Thyroid gland (tissue), 4 donors: ENCODE results near the gene CPNE8. TPM values are rescaled to one million over a fixed set of nuclear protein-coding genes. Genes with fewer than 3 reads are reported as not detected.
"Not testable (repeated sequence)": the region's sequence is repeated elsewhere in the genome, so short reads cannot be mapped to it uniquely, and the experiment has no call there.

Experiments
- DNase-seq, 2 donors: peaks; one replicate each; pipeline ENCODE4 v3.0.0-alpha.2; 2019
- H3K27ac ChIP-seq, 3 donors: fragments of 200-600 bp; sonication (generic); 1 replicate in 2 of 3; 2 replicates in 1 of 3; pipeline ENCODE4 v1.5.1; 2016 to 2019; ENCODE audit warnings: mild to moderate bottlenecking in 1 of 3, moderate library complexity in 1 of 3
- H3K27me3 ChIP-seq: fragments of 200-600 bp; sonication (generic); one replicate; pipeline ENCODE4 v1.5.1; 2019
- H3K36me3 ChIP-seq, 2 donors: fragments of 200-600 bp; sonication (generic); one replicate each; pipeline ENCODE4 v1.5.1; 2016 to 2019
- H3K4me1 ChIP-seq, 2 donors: fragments of 200-600 bp; sonication (generic); one replicate each; pipeline ENCODE4 v1.5.1; 2017 to 2019
- H3K4me3 ChIP-seq, 3 donors: fragments of 200-600 bp; sonication (generic); replicated peaks in 1 of 3; 1 replicate in 2 of 3; 2 replicates in 1 of 3; pipeline ENCODE4 v1.5.1; 2016; ENCODE audit warnings: mild to moderate bottlenecking in 1 of 3
- H3K9me3 ChIP-seq: fragments of 200-600 bp; sonication (generic); one replicate; pipeline ENCODE4 v1.5.1; 2017
- POLR2A ChIP-seq, 2 donors: fragments of 450-650 bp; IDR thresholded peaks; one replicate each; pipeline ENCODE4 v1.6.1; 2017; ENCODE audit warnings: antibody characterized with exemption in 2 of 2, mild to moderate bottlenecking in 2 of 2, moderate library complexity in 1 of 2
- WGBS, 2 donors: methylation state at CpG; one replicate each; pipeline ENCODE4 v1.1.5; 2017; 5-methylcytosine and 5-hydroxymethylcytosine counted together
- intact Hi-C: fragments of 100-400 bp; cut with DNase I; formaldehyde crosslinking; loops from one replicate; pipeline ENCODE4 v1.15.1; 2023
- total RNA-seq, 4 donors: library from RNA; depleted of rRNA; stranded (reverse); fragments of >200 nt; gene quantifications; one replicate each; pipeline ENCODE4 v1.2.3, GENCODE V29; 2016
- TF ChIP-seq, protein P1 (sequence below), 6 experiments: fragments of 200-600 bp in 3 of 6; fragments of 450-650 bp in 3 of 6; sonication (generic) in 3 of 6; IDR thresholded peaks; one replicate each; pipeline ENCODE4 v1.5.1; 2016 to 2019; ENCODE audit warnings: antibody characterized with exemption in 6 of 6, mild to moderate bottlenecking in 2 of 6, inconsistent platforms in 1 of 6, moderate library complexity in 1 of 6

CPNE8 gene
- total RNA-seq, 4 donors from 2014 or later = 19.1 to 32.0 (median 26.0) TPM

DNA sequence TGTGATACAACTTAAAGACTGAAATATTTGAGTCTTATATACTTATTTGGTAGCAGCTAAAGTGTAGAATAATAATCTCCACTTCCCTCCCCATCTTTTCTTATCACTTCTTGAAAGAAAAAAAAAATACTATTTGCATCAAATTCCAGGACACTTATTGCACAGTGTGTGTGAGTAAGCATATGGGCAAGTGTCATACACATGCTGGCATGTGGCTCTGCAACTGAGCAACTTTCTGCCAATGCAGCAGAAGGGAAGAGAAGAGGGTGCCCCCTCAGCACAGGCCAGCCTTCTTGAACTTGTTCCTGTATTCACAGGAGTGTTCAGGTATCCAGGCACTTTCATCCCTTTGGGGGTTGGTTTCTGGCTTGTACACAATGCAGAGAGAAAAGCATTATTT lies 145.8 kb downstream of the CPNE8 start:
- intact Hi-C loops = no loop called here

GRCh38 chr12:38746744-38747143 lies 158.6 kb downstream of the CPNE8 start:
- Histone ChIP-seq H3K9me3 (no peaks in the 10 kb centered on the region), H3K27me3 (no peaks in the 10 kb centered on the region), H3K4me1 (no peaks in the 10 kb centered on the region), H3K36me3 (no peaks in the 10 kb centered on the region), H3K4me3 (no peak overlapping the region), H3K27ac (no peak overlapping the region)
- intact Hi-C loops = no loop called here
- DNase-seq = no peak
- WGBS, 2 donors = 89 to 90% methylated on average over 2 of the region's 2 CpGs
- TF ChIP-seq POLR2A (IDR thresholded peaks at IDR 0.05) = no peak
- TF ChIP-seq, protein P1, sequence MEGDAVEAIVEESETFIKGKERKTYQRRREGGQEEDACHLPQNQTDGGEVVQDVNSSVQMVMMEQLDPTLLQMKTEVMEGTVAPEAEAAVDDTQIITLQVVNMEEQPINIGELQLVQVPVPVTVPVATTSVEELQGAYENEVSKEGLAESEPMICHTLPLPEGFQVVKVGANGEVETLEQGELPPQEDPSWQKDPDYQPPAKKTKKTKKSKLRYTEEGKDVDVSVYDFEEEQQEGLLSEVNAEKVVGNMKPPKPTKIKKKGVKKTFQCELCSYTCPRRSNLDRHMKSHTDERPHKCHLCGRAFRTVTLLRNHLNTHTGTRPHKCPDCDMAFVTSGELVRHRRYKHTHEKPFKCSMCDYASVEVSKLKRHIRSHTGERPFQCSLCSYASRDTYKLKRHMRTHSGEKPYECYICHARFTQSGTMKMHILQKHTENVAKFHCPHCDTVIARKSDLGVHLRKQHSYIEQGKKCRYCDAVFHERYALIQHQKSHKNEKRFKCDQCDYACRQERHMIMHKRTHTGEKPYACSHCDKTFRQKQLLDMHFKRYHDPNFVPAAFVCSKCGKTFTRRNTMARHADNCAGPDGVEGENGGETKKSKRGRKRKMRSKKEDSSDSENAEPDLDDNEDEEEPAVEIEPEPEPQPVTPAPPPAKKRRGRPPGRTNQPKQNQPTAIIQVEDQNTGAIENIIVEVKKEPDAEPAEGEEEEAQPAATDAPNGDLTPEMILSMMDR (IDR thresholded peaks at IDR 0.05) = no peak

More for the DNA sequence above, 145.8 kb downstream of the CPNE8 start:
- TF ChIP-seq, protein P1 (IDR thresholded peaks at IDR 0.05) = no peak
- no peak for TF ChIP-seq POLR2A (IDR thresholded peaks at IDR 0.05)
- Histone ChIP-seq H3K27me3 (no peaks in the 10 kb centered on the region), H3K27ac (no peak overlapping the region), H3K36me3 (peaks cover 0 to 4% of the 10 kb centered on the region in 2 donors), H3K4me3 (no peak overlapping the region), H3K9me3 (no peaks in the 10 kb centered on the region), H3K4me1 (no peaks in the 10 kb centered on the region)
- no peak for DNase-seq

DNA sequence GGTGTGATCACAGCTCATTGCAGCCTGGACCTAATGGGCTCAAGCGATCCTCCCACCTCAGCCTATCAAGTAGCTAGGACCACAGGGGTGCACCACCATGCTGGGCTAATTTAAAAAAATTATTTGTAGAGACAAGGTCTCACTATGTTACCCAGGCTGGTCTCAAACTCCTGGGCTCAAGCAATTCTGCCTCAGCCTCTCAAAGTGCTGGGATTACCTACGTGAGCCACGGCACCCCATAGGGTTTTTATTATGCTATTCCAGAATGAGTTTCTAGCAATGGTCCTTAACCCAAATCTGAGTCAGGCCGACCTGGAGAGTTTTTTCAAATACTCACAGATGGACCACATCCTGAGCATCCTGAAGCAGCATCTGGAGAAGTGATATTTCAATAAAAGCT lies 159.8 kb downstream of the CPNE8 start:
- H3K27me3 ChIP-seq = no peaks in the 10 kb centered on the region
- H3K36me3 ChIP-seq = no peaks in the 10 kb centered on the region
- H3K4me3 ChIP-seq = no peak overlapping the region
- H3K9me3 ChIP-seq = no peaks in the 10 kb centered on the region
- TF ChIP-seq, protein P1 (IDR thresholded peaks at IDR 0.05) = no peak
- no peak for TF ChIP-seq POLR2A (IDR thresholded peaks at IDR 0.05)
- no peak overlapping the region for H3K27ac ChIP-seq
- no peaks in the 10 kb centered on the region for H3K4me1 ChIP-seq
- intact Hi-C loops = no loop called here
- no peak for DNase-seq
- 80 to 81% methylated on average over 4 of the region's 4 CpGs for WGBS, 2 donors

- H3K27ac ChIP-seq = no peak overlapping the region
- intact Hi-C loops = no loop called here
- no peak overlapping the region for H3K4me3 ChIP-seq
- H3K4me1 ChIP-seq = no peaks in the 10 kb centered on the region
- no peaks in the 10 kb centered on the region for H3K9me3 ChIP-seq
- no peak for DNase-seq
- no peaks in the 10 kb centered on the region for H3K27me3 ChIP-seq
- no peaks in the 10 kb centered on the region for H3K36me3 ChIP-seq
- TF ChIP-seq, protein P1 (IDR thresholded peaks at IDR 0.05) = no peak
- TF ChIP-seq POLR2A (IDR thresholded peaks at IDR 0.05) = no peak
- 62 to 66% methylated on average over 4 of the region's 4 CpGs for WGBS, 2 donors
Observed at GRCh38 chr12:38744041-38744440, 161.3 kb downstream of the CPNE8 start.

DNA sequence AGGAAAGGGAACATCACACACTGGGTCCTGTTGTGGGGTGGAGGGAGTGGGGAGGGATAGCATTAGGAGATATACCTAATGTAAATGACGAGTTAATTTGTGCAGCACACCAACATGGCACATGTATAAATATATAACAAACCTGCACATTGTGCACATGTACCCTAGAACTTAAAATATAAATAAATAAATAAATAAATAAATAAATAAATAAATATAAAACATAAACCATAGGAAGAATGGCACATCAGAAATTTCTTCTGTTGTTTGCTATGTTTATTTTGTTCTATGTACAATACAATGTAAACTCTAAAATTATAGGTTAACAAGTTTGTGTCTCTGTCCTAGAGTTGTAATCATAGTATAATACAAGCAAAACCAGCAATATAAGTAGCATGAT lies 162.9 kb downstream of the CPNE8 start:
- H3K9me3 ChIP-seq, H3K4me1 ChIP-seq, intact Hi-C loops, H3K27me3 ChIP-seq, H3K36me3 ChIP-seq, H3K4me3 ChIP-seq, DNase-seq, H3K27ac ChIP-seq: not testable (repeated sequence)
- 88 to 92% methylated on average over 1 of the region's 1 CpG for WGBS, 2 donors

GRCh38 chr12:38736821-38737220 lies 168.6 kb downstream of the CPNE8 start:
- no peak for DNase-seq
- Histone ChIP-seq H3K27ac (no peak overlapping the region), H3K4me1 (no peaks in the 10 kb centered on the region), H3K36me3 (no peaks in the 10 kb centered on the region), H3K9me3 (no peaks in the 10 kb centered on the region), H3K4me3 (no peak overlapping the region), H3K27me3 (no peaks in the 10 kb centered on the region)
- 85 to 88% methylated on average over 3 of the region's 3 CpGs for WGBS, 2 donors
- intact Hi-C loops = no loop called here
- TF ChIP-seq POLR2A (IDR thresholded peaks at IDR 0.05) = no peak
- TF ChIP-seq, protein P1 (IDR thresholded peaks at IDR 0.05) = no peak
